ENCODE measurements around the gene SEMA3F.

SEMA3F gene

GRCh38 chr3:50167841-50168209, 12.7 kb downstream of the SEMA3F start:
- no peak overlapping the region for H3K4me3 ChIP-seq (ENCODE audit: low read length)
- TF ChIP-seq CTCF (conservative IDR thresholded peaks at IDR 0.05; ENCODE audit: low read length) = no peak
- DNase-seq (ENCODE audit: low read depth) = no peak

- DNase-seq (ENCODE audit: low read depth) = no peak
- no peak for TF ChIP-seq CTCF (conservative IDR thresholded peaks at IDR 0.05; ENCODE audit: low read length)
- no peak overlapping the region for H3K4me3 ChIP-seq (ENCODE audit: low read length)
Observed at GRCh38 chr3:50168388-50168787, 13.3 kb downstream of the SEMA3F start.

- no peak for TF ChIP-seq CTCF (conservative IDR thresholded peaks at IDR 0.05; ENCODE audit: low read length)
- no peak for DNase-seq (ENCODE audit: low read depth)
- H3K4me3 ChIP-seq (ENCODE audit: low read length) = no peak overlapping the region
Observed at GRCh38 chr3:50168791-50169190, 13.7 kb downstream of the SEMA3F start.

- DNase-seq (ENCODE audit: low read depth) = no peak
- no peak for TF ChIP-seq CTCF (conservative IDR thresholded peaks at IDR 0.05; ENCODE audit: low read length)
Observed at GRCh38 chr3:50169232-50169832, 14.2 kb downstream of the SEMA3F start.

GRCh38 chr3:50169858-50170257, 14.7 kb downstream of the SEMA3F start:
- no peak overlapping the region for H3K4me3 ChIP-seq (ENCODE audit: low read length)
- DNase-seq (ENCODE audit: low read depth) = no peak
- no peak for TF ChIP-seq CTCF (conservative IDR thresholded peaks at IDR 0.05; ENCODE audit: low read length)

More at GRCh38 chr3:50169232-50169832, 14.2 kb downstream of the SEMA3F start:
- H3K4me3 ChIP-seq (ENCODE audit: low read length) = no peak overlapping the region

GRCh38 chr3:50170689-50171088, 15.6 kb downstream of the SEMA3F start:
- no peak overlapping the region for H3K4me3 ChIP-seq (ENCODE audit: low read length)
- DNase-seq (ENCODE audit: low read depth) = peak; percentile 50
- TF ChIP-seq CTCF (conservative IDR thresholded peaks at IDR 0.05; ENCODE audit: low read length) = no peak

GRCh38 chr3:50171540-50172301, 16.6 kb downstream of the SEMA3F start:
- TF ChIP-seq CTCF (conservative IDR thresholded peaks at IDR 0.05; ENCODE audit: low read length) = no peak
- DNase-seq (ENCODE audit: low read depth) = no peak
- no peak overlapping the region for H3K4me3 ChIP-seq (ENCODE audit: low read length)

Measured in AG10803 (cell line).